Head of caudate nucleus (tissue), 42 donors: ENCODE measurements around the gene TTL.
A peak's percentile ranks its signal among the peaks of the same experiment; 100 is the strongest.
"Not testable (repeated sequence)": the region's sequence is repeated elsewhere in the genome, so short reads cannot be mapped to it uniquely, and the experiment has no call there.

Experiments
- DNase-seq, 42 donors: peaks; one replicate each; pipeline versions ENCODE4 v3.0.0 to v3.0.0-alpha.2; 2020 to 2021; ENCODE audit warnings: mixed read lengths in 7 of 42
- intact Hi-C: fragments of 100-400 bp; cut with DNase I; formaldehyde crosslinking; loops from one replicate; pipeline ENCODE4 v1.15.0; 2022

TTL gene

DNA sequence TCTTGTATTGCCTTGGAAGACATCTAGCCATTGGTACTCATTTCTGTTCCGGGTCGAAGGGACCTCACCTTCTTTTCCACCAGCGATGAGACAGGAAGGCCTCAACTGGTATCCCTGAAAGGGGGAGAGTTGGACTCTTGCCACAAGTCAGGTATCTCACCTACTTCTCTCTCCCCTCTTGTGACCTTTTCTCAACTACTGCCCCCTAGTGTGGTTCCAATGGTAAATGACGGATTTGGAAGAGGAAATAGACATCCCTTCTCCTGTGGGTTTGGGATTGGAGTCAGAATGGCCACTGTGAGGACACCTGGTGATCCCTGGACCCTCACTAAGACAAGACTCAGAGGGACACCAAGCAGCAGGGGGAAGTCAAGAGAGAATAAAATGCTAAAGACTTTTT, 13.9 kb downstream of the TTL start:
- peak in 1 of 42 donors; percentile 7 for DNase-seq
- intact Hi-C loops: not testable (repeated sequence)

- intact Hi-C loops: not testable (repeated sequence)
- DNase-seq: peak in 36 of 42 donors; percentile 24 to 85 (median 56)
These were observed 19.0 kb downstream of the TTL start for GRCh38 chr2:112500850-112501484.

- intact Hi-C loops, DNase-seq: not testable (repeated sequence)
These were observed 27.5 kb downstream of the TTL start for GRCh38 chr2:112509239-112509998.

DNA sequence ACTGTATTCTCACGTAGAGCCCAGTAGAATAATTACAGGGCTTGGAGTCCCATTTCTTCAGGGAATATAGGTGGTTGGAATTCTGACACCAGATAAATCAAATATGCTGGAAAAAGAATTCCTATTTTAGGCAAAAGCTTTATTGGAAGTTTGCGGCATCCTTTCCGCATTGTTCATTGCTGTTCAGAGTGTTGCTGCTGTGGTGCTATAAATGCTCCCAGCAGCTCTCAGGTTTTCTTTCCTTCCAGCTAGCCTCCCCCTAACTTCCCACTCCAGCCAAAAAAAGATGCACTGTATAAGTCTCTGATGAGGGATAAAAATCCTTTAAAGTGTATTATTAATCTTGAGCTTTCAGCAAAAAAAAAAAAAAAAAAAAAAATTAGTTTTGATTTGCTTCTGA, 34.8 kb downstream of the TTL start:
- intact Hi-C loops: no loop called here
- DNase-seq: peak in 11 of 42 donors; percentile 13 to 72 (median 48)

DNA sequence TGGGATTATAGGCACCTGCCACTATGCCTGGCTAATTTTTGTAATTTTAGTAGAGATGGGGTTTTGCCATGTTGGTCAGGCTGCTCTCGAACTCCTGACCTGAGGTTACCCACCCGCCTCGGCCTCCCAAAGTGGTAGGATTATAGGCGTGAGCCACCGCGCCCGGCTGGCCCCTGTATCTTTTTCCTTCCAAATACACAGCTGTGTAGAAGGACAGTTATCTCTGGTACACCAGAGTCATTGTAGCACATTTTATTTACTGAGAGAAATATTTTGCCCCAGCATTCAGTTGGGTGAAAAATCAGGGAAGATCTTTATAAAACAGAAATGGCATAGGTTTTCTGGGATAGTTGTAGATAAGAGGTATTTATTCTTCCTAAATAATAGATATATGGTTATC, 36.9 kb downstream of the TTL start:
- intact Hi-C loops: no loop called here
- no peak for DNase-seq

- no peak for DNase-seq
- intact Hi-C loops: no loop called here
These were observed 37.5 kb downstream of the TTL start for GRCh38 chr2:112519506-112519905.

DNA sequence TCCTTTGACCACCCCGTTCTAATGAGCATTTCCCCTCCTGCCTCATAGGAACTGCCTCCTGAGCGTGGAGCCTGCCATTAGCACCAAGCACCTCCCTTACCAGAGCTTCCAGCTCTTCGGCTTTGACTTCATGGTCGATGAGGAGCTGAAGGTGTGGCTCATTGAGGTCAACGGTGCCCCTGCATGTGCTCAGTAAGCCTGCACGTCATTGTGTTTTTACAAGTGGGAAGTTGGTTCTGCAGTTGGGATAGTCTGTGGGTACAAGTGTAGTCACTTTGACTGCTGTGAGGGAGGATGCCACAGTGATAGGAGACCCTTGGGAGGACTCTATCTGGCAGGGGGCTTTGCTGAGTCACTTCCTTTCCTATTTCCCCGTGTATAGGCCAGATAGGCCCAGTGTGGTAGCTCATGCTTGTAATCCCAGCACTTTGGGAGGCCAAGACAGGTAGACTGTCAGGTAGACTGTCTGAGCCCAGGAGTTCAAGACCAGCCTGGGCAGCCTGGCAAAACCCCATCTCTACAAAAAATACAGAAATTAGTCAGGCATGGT, 38.4 kb downstream of the TTL start:
- DNase-seq: no peak
- intact Hi-C loops: no loop called here

- intact Hi-C loops: no loop called here
- no peak for DNase-seq
These were observed 41.4 kb downstream of the TTL start for GRCh38 chr2:112523291-112523777.

DNA sequence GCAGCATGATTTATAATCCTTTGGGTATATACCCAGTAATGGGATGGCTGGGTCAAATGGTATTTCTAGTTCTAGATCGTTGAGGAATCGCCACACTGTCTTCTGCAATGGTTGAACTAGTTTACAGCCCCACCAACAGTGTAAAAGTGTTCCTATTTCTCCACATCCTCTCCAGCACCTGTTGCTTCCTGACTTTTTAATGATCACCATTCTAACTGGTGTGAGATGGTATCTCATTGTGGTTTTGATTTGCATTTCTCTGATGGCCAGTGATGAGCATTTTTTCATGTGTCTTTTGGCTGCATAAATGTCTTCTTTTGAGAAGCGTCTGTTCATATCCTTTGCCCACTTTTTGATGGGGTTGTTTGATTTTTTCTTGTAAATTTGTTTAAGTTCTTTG, 42.3 kb downstream of the TTL start:
- intact Hi-C loops, DNase-seq: not testable (repeated sequence)

- intact Hi-C loops: no loop called here
- no peak for DNase-seq
These were observed 46.6 kb downstream of the TTL start for GRCh38 chr2:112528541-112528940.

DNA sequence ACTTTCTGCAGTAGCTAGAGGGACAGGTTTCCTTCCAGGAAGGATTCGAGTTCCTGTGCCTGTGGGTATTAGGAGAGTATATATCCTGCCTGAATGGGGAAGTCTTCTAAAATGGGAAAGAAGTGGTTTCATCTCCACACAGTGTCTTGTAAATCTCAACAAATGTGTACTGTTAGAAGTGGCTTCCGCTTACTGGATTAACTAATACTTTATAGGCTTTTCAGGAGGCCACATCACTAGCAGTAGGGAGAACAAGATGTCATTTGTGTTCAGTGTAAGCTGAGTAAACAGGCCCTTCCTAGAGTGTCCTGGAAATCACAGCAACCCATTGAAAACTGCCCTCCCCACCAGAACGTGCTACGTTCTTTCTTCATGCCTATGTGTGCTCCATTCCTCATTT, 47.8 kb downstream of the TTL start:
- intact Hi-C loops: no loop called here
- DNase-seq: peak in 2 of 42 donors; percentile 30

DNA sequence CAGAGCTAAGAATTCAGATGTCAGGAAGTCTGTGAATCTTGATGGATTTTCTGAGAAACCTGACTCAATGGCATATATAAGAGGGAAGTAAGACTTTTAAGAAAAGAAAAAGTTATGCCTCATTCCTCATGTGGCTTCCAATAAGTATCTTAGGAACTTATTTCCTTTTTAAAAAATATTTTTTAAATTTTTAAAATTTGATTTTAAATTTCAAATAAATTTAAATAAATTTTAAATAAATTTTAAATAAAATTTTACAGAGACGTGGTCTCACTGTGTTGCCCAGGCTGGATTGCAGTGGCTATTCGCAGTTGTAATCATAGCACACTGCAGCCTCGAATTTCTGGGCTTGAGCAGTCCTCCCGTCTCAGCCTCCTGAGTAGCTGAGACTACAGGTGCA, 48.8 kb downstream of the TTL start:
- DNase-seq: no peak
- intact Hi-C loops: no loop called here

DNA sequence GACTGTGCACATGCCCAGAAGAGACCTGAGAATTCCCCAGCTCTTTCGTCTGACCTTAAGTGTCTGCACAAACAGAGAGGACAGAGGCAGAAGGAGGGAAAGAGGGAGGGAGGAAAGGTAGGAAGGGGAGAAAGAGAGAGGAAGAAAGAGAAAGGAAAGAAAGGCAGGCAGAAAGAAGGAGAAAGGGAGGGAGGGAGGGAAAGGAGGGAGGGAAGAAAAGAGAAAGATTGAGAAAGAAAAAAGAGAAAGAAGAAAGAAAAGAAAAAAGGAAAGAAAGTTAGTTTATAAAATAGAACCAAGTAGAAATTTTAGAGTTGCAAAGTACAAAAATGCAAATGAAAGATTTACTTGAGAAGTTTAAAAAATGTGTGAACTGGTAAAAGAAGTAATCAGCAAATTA, 52.9 kb downstream of the TTL start:
- intact Hi-C loops: no loop called here
- DNase-seq: no peak

DNA sequence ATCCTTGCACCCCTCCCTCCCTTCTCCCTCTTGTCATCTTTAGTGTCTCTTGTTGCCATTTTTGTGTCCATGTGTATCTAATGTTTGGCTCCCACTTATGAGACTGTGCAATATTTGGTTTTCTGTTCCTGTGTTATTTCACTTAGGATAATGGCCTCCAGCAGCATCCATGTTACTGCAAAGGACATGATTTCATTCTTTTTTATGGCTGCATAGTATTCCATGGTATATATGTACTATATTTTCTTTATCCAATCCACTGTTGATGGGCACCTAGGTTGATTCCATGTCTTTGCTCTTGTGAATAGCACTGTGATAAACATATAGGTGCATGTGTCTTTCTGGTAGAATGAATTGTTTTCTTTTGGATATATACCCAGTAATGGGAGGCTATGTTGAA, 54.7 kb downstream of the TTL start:
- intact Hi-C loops, DNase-seq: not testable (repeated sequence)

GRCh38 chr2:112539306-112539705, 57.4 kb downstream of the TTL start:
- no peak for DNase-seq
- intact Hi-C loops: no loop called here

DNA sequence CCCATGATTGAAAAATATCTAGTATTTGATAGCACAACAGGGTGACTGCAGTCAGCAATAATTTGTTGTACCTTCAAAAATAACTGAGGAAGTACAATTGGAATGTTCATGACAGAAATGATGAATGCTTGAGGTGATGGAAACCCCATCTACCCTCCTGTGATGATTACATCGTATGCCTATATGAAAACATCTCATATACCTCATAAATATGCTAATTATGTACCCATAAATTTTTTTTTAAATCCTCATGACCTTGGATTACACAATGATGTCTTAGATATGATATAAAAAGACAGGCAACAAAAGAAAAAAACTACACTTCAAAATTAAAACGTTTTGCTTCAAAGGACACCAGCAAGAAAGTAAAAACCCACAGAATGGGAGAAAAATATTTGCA, 59.0 kb downstream of the TTL start:
- intact Hi-C loops: loop anchor here (5.0 kb wide), 1 partner anchor 59 kb away; the partner anchor contains the start of gene TTL
- no peak for DNase-seq

DNA sequence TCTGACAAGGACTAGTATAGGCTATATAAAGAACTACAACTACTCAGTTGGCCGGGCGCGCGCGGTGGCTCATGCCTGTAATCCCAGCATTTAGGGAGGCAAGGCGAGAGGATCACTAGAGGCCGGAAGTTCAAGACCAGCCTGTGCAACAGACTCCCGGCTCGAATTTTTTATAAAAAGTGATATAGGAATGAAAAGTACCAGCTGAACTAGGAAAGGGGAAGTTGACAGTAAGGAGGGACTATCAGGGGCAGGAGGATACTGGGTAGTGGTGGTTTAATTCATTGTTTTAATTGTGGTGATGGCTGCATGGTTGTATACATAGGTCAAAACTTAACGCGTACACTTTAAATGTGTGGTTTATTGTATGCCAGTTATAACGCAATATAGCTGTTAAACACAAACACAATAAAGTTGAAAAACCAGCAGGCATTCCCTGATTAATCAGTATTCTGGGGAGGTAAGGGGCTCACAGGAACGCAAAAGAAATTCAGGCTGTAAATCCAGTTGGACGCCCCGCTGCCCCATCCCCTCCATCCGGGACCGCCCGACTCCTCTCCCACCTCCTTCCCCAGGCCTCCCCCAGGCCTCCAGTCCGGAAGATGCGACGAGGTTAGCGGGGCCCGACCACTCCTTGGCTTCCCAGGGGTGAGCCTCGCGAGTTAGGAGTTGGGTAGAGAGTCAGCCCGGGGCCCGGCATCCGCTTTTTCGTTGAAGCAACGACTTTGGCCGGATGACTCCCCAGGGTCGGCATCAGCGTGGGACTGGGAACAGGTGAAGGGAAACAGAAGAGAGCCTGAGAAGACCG, 59.6 kb downstream of the TTL start:
- intact Hi-C loops: loop anchor here (5.0 kb wide), 1 partner anchor 59 kb away; the partner anchor contains the start of gene TTL

GRCh38 chr2:112542123-112542983, 60.4 kb downstream of the TTL start, which contains the start of gene POLR1B:
Gene POLR1B (plus strand): TSS chr2:112542465. CDS start chr2:112542495, 30 bp downstream.
- DNase-seq: peak; percentile 79 to 95 (median 89)
- intact Hi-C loops: loop anchor here (5.0 kb wide), 1 partner anchor 60 kb away; the partner anchor contains the start of gene TTL

More for the DNA sequence above, 59.6 kb downstream of the TTL start:
- DNase-seq: peak in 32 of 42 donors; percentile 11 to 91 (median 82)
